Uterus (tissue), 4 donors: ENCODE data around the gene OPALIN. TPM values are rescaled to one million over a fixed set of nuclear protein-coding genes. Genes with fewer than 3 reads are reported as not detected.

ENCODE experiments used
- DNase-seq, 2 donors: peaks; one replicate each; pipeline ENCODE4 v3.0.0-alpha.2; 2019 to 2020
- H3K27ac ChIP-seq, 2 donors: fragments of 200-600 bp; sonication (generic); 1 replicate in 1 of 2; 2 replicates in 1 of 2; pipeline ENCODE4 v1.5.1; 2016 to 2018
- H3K27me3 ChIP-seq, 2 donors: fragments of 200-600 bp; sonication (generic); one replicate each; pipeline ENCODE4 v1.5.1; 2018 to 2019; ENCODE audit warnings: control low read depth in 1 of 2
- H3K36me3 ChIP-seq, 2 donors: fragments of 200-600 bp; sonication (generic); one replicate each; pipeline ENCODE4 v1.5.1; 2019; ENCODE audit warnings: control low read depth in 1 of 2
- H3K4me1 ChIP-seq, 2 donors: fragments of 200-600 bp; sonication (generic); one replicate each; pipeline ENCODE4 v1.5.1; 2018 to 2019; ENCODE audit warnings: control low read depth in 1 of 2
- H3K4me3 ChIP-seq, 2 donors: fragments of 200-600 bp; sonication (generic); 1 replicate in 1 of 2; 2 replicates in 1 of 2; pipeline ENCODE4 v1.5.1; 2018 to 2019; ENCODE audit warnings: mild to moderate bottlenecking in 1 of 2
- H3K9me3 ChIP-seq, 2 donors: fragments of 200-600 bp; sonication (generic); one replicate each; pipeline ENCODE4 v1.5.1; 2019; ENCODE audit warnings: control low read depth in 1 of 2
- CTCF ChIP-seq, 4 experiments: fragments of 200-600 bp in 2 of 4; fragments of 450-650 bp in 2 of 4; sonication (generic) in 2 of 4; IDR thresholded peaks; one replicate each; pipeline ENCODE4 v1.5.1; 2016 to 2019; ENCODE audit warnings: antibody characterized with exemption in 4 of 4, mild to moderate bottlenecking in 2 of 4, moderate library complexity in 1 of 4
- POLR2A ChIP-seq, 2 donors: fragments of 450-650 bp; IDR thresholded peaks; one replicate each; pipeline ENCODE4 v1.6.1; 2016; ENCODE audit warnings: antibody characterized with exemption in 2 of 2, mild to moderate bottlenecking in 1 of 2, moderate library complexity in 1 of 2
- intact Hi-C: fragments of 100-400 bp; cut with DNase I; formaldehyde crosslinking; loops from one replicate; pipeline ENCODE4 v1.15.1; 2023; ENCODE audit warnings: low total_unique reads
- total RNA-seq, 4 donors: library from RNA; depleted of rRNA in 3 of 4; stranded (reverse); fragments of >200 nt in 3 of 4; gene quantifications; one replicate each; pipeline versions ENCODE4 v1.1.0 to v1.2.4, GENCODE V29; 2014 to 2023
- donor health status: DM: yes; HTN: yes; CAD: no.

OPALIN gene
- total RNA-seq, 4 donors from 2014 or later, result not detected

- TF ChIP-seq CTCF (IDR thresholded peaks at IDR 0.05), result no peak
- no peak for TF ChIP-seq POLR2A (IDR thresholded peaks at IDR 0.05)
- H3K9me3 ChIP-seq, result no peaks in the 10 kb centered on the region
- no peak overlapping the region for H3K4me3 ChIP-seq
- no peak for DNase-seq
- H3K27ac ChIP-seq, result peak overlapping the region in 1 of 2 donors; percentile 59
- peaks cover 4 to 8% of the 10 kb centered on the region in 2 donors for H3K4me1 ChIP-seq
- intact Hi-C loops, result loop anchor here (10.0 kb wide), 1 partner anchor 458 kb away; the partner anchor contains the start of gene LCOR
- no peaks in the 10 kb centered on the region for H3K36me3 ChIP-seq
- no peaks in the 10 kb centered on the region for H3K27me3 ChIP-seq
Observed at GRCh38 chr10:96376483-96376882, 17.7 kb upstream of the OPALIN start.

- H3K9me3 ChIP-seq, result no peaks in the 10 kb centered on the region
- peaks cover 4 to 8% of the 10 kb centered on the region in 2 donors for H3K4me1 ChIP-seq
- H3K4me3 ChIP-seq, result peak overlapping the region; percentile 22 to 43
- no peaks in the 10 kb centered on the region for H3K27me3 ChIP-seq
- H3K27ac ChIP-seq, result peak overlapping the region in 1 of 2 donors; percentile 21
- TF ChIP-seq CTCF (IDR thresholded peaks at IDR 0.05) (peak; percentile 95 to 98 (median 96)), POLR2A (IDR thresholded peaks at IDR 0.05) (no peak)
- DNase-seq, result peak; percentile 86 to 87
- intact Hi-C loops, result loop anchor here (10.0 kb wide), 1 partner anchor 460 kb away; the partner anchor contains the start of gene LCOR
- H3K36me3 ChIP-seq, result no peaks in the 10 kb centered on the region
Observed at GRCh38 chr10:96374985-96375830, 16.4 kb upstream of the OPALIN start.

- H3K36me3 ChIP-seq, result no peaks in the 10 kb centered on the region
- TF ChIP-seq POLR2A (IDR thresholded peaks at IDR 0.05), result no peak
- no peak for TF ChIP-seq CTCF (IDR thresholded peaks at IDR 0.05)
- H3K4me3 ChIP-seq, result peak overlapping the region in 1 of 2 donors; percentile 43
- intact Hi-C loops, result loop anchor here (10.0 kb wide), 1 partner anchor 460 kb away; the partner anchor contains the start of gene LCOR
- H3K4me1 ChIP-seq, result peaks cover 4 to 8% of the 10 kb centered on the region in 2 donors
- H3K9me3 ChIP-seq, result no peaks in the 10 kb centered on the region
- no peak overlapping the region for H3K27ac ChIP-seq
- no peaks in the 10 kb centered on the region for H3K27me3 ChIP-seq
- no peak for DNase-seq
Observed at GRCh38 chr10:96374639-96374984, 15.8 kb upstream of the OPALIN start.

- Histone ChIP-seq H3K4me1 (peaks cover 4 to 8% of the 10 kb centered on the region in 2 donors), H3K36me3 (no peaks in the 10 kb centered on the region), H3K4me3 (no peak overlapping the region), H3K27me3 (no peaks in the 10 kb centered on the region), H3K9me3 (no peaks in the 10 kb centered on the region), H3K27ac (no peak overlapping the region)
- TF ChIP-seq CTCF (IDR thresholded peaks at IDR 0.05), result no peak
- no peak for TF ChIP-seq POLR2A (IDR thresholded peaks at IDR 0.05)
- no peak for DNase-seq
- intact Hi-C loops, result loop anchor here (10.0 kb wide), 1 partner anchor 461 kb away; the partner anchor contains the start of gene LCOR
Observed at GRCh38 chr10:96374004-96374403, 15.2 kb upstream of the OPALIN start.

- H3K36me3 ChIP-seq, result no peaks in the 10 kb centered on the region
- intact Hi-C loops, result loop anchor here (10.0 kb wide), 1 partner anchor 463 kb away; the partner anchor contains the start of gene LCOR
- no peak overlapping the region for H3K4me3 ChIP-seq
- no peak for DNase-seq
- no peak for TF ChIP-seq POLR2A (IDR thresholded peaks at IDR 0.05)
- TF ChIP-seq CTCF (IDR thresholded peaks at IDR 0.05), result no peak
- H3K9me3 ChIP-seq, result no peaks in the 10 kb centered on the region
- no peaks in the 10 kb centered on the region for H3K4me1 ChIP-seq
- no peak overlapping the region for H3K27ac ChIP-seq
- H3K27me3 ChIP-seq, result no peaks in the 10 kb centered on the region
Observed at GRCh38 chr10:96371356-96371755, 12.6 kb upstream of the OPALIN start.
